SK-N-MC (cell line): ENCODE measurements around the gene MND1.

Experiments used
- EZH2 ChIP-seq: fragments of 200-600 bp; sonication (generic); IDR thresholded peaks from one replicate; pipeline ENCODE4 v1.6.1; 2017; ENCODE audit warnings: antibody characterized with exemption
- FOXP2 ChIP-seq: optimal IDR thresholded peaks from 2 replicates; pipeline ENCODE3; 2011; ENCODE audit warnings: mild to moderate bottlenecking, moderate library complexity; ENCODE audit not compliant: insufficient read depth; ENCODE audit errors: extremely low read length, control extremely low read depth

- TF ChIP-seq FOXP2 (no peak), EZH2 (no peak)
Measured at GRCh38 chr4:153413842-153414241, 69.4 kb downstream of the MND1 start.
